GM12891 (cell line): ENCODE measurements around the gene ZDHHC22.
"Not testable (repeated sequence)": the region's sequence is repeated elsewhere in the genome, so short reads cannot be mapped to it uniquely, and the experiment has no call there.

Experiments used
- DNase-seq: peaks from one replicate; pipeline ENCODE4 v3.0.0; 2011; ENCODE audit warnings: low spot score; ENCODE audit not compliant: insufficient read length
- FAIRE-seq: peaks from 2 replicates; lab custom pipeline; 2011; peaks lifted over from hg19 to GRCh38; lab: Jason Lieb, UNC
- PAX5 ChIP-seq: IDR thresholded peaks from 2 replicates; pipeline ENCODE4 v1.6.1; 2011; ENCODE audit warnings: low read length, moderate library complexity, mild to moderate bottlenecking; ENCODE audit not compliant: insufficient read depth, severe bottlenecking
- POLR2A ChIP-seq: IDR thresholded peaks from 2 replicates; pipeline ENCODE4 v1.6.1; 2011; ENCODE audit warnings: low read depth, low read length, control low read depth
- POLR2AphosphoS5 ChIP-seq: IDR thresholded peaks from 2 replicates; pipeline ENCODE4 v1.6.1; 2011; ENCODE audit warnings: low read depth, low read length, control low read depth
- POU2F2 ChIP-seq: IDR thresholded peaks from 2 replicates; pipeline ENCODE4 v1.6.1; 2011; ENCODE audit warnings: low read depth, mild to moderate bottlenecking, control low read depth, low read length, moderate library complexity
- SPI1 ChIP-seq: IDR thresholded peaks from 2 replicates; pipeline ENCODE4 v1.6.1; 2011; ENCODE audit warnings: low read depth, low read length, control low read depth
- TAF1 ChIP-seq: IDR thresholded peaks from 2 replicates; pipeline ENCODE4 v1.6.1; 2011; ENCODE audit warnings: low read depth, low read length, control low read depth

Gene ZDHHC22

DNA sequence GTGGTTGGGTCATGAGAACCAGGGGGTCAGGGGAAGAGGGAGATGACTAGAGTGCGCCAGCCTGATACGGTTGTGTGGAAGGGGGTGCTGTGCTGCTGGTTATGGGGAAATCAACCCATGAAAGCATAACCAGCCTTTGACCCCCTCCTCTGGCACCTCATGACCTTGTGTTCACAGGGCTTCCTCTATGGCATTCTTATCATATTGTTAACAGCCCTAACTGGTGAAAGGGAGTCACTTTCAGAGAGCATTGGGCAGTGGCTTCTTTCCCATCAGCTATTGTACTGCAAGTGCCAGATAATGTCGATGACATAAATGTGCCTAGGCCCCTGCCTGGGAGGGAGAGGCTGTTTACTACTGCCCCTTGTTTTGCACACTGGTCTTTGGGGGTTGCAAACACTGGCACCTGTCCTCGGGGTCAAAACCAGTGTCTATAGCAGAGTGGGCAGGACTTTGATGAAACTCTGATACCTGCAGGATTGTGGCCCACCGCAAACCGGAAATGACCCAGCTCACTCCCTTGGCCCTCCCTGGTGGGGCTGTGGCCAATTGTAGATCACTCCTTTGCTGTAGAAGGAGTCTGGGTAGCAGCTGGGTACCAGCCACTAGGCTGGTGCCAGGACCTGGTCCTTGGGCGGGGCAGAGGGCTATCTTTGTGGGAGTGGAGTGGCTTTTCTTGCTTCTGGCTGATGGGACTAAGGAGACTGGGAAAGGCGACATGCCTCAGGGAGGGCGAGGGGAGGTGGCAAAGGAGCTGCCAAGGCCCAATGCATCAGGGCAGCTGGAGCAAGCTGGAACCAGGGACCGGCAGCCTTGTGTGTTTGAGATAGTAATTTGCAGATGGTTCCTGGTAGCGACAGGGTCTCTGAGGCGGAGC, 39.4 kb upstream of the ZDHHC22 start:
- no peak for TF ChIP-seq POLR2A
- no peak for TF ChIP-seq TAF1
- DNase-seq = no peak
- no peak for FAIRE-seq

DNA sequence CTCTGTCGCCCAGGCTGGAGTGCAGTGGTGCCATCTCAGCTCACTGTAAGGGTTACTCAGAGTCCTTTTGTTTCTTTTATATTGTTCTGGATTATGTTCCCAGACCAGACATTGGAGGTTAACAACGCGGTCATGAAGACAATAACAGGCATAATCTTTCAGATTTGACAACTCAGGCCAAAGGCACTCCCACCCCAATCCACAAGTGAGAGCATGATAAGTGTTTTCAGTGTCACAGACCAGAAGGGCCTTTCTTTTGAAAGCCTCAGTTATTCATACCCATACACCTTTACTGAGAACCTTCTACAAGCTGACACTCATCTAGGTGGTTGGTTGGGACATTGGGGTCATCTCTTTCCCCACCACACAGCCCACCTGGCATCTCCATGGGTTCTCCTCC, 37.1 kb upstream of the ZDHHC22 start:
- no peak for TF ChIP-seq TAF1
- TF ChIP-seq POLR2AphosphoS5 = no peak
- TF ChIP-seq POLR2A = no peak
- TF ChIP-seq SPI1 = no peak
- no peak for TF ChIP-seq POU2F2
- TF ChIP-seq PAX5 = no peak
- FAIRE-seq = no peak
- DNase-seq = no peak

DNA sequence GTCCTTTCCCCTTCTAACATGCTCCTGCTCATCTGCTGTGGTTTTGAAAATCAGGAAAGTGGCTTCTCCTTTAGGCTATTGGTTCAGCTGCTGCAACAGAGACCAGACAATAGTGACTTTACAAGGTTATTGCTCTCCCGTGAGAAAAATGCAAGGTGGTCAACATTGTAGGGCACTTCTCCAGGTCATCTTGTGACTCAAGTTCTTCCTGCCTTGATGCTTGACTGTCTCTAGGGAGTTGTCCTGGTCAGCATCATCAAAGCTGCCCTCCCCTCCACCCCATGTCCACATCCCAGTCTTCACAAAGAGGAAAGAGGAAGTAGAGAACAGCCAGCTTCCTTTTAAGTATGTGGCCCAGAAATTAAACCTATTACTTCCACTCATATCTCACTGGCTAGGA, 36.1 kb upstream of the ZDHHC22 start:
- TF ChIP-seq POU2F2 (no peak), POLR2A (no peak), PAX5 (no peak), POLR2AphosphoS5 (no peak), TAF1 (no peak), SPI1 (no peak)
- DNase-seq = no peak
- FAIRE-seq = no peak

DNA sequence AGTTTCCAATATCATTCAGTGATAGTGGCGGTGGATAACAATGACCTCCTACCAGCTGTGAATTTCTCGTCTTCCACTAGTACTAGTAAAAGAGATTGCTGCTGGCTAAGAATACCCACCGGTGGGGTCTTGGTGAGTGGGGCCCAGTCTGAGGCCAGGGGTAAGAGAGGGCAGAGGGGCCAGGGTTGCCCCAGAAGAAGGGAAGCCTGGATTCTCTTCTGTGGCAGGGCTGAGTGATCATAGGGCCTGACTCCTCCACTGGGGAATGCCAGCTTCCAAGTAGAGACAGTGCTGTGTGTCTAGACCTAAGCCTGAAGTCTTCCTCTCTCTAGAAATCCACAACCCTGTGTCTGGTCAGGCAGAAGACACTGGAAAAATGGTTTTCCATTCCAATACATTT, 34.3 kb upstream of the ZDHHC22 start:
- no peak for TF ChIP-seq TAF1
- TF ChIP-seq POLR2AphosphoS5 = no peak
- TF ChIP-seq POLR2A = no peak
- no peak for TF ChIP-seq POU2F2
- TF ChIP-seq PAX5 = no peak
- no peak for TF ChIP-seq SPI1
- DNase-seq (no peak), FAIRE-seq (no peak)

DNA sequence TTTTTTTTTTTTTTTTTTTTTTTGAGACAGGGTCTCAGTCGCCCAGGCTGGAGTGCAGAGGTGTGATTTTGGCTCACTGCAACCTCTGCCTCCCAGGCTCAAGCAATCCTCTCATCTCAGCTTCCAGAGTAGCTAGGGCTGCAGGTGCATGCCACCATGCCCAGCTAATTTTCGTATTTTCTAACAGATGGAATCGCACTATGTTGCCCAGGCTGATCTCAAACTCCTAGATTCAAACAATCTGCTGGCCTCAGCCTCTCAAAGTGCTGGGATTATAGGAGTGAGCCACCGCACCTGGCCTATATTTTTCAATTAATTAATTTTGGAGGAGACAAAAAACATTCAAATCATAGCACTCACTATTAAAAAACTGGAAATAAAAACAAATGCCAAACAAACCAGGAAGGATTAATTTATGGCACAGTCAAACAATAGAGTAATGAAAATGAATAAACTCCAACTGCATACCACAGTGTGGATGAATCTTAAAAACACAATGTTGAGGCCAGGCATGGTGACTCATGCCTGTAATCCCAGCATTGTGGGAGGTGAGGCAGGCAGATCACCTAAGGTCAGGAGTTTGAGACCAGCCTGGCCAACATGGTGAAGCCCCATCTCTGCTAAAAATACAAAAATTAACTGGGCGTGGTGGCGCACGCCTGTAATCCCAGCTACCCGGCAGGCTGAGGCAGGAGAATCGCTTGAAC, 32.5 kb upstream of the ZDHHC22 start:
- FAIRE-seq, DNase-seq: not testable (repeated sequence)

DNA sequence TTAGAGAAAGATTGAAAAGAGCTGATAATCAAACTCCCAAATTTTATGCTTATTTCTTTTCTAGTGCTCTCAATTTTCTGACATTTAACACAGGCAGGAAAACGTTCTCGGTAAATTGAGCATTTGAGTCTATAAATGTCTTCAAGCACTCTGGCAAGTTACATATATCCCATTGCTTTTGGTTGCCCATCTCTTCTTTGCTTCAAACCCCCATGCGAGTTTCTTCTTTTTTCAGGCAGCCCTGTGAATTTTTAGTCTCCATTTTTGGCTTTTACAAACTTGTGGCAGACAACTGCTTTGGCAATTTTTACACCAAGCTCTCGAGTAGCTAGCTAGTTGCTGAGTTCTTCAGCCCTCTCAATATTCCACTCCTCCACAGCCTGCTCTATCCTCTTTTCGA, 31.3 kb upstream of the ZDHHC22 start:
- no peak for FAIRE-seq
- no peak for TF ChIP-seq POU2F2
- no peak for TF ChIP-seq PAX5
- no peak for TF ChIP-seq POLR2A
- no peak for DNase-seq

DNA sequence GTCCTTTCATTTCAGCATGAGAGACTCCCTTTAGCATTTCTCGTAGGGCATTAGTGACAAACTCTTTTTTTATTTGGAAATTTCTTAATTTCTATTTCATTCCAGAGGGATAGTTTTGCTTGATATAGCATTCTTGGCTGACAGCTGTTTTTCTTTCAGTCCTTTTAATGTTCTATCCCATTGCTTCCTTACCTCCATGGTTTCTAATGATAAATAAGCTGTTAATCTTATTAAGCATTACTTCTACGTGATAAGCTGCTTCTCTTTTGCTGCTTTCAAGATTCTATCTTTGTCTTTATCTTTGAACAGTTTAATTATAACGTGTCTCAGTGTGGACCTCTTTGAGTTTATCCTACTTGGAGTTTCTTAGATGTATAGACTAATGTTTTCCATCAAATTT, 28.5 kb upstream of the ZDHHC22 start:
- FAIRE-seq (no peak), DNase-seq (no peak)
- no peak for TF ChIP-seq PAX5
- TF ChIP-seq POLR2AphosphoS5 = no peak
- no peak for TF ChIP-seq TAF1
- no peak for TF ChIP-seq POLR2A

DNA sequence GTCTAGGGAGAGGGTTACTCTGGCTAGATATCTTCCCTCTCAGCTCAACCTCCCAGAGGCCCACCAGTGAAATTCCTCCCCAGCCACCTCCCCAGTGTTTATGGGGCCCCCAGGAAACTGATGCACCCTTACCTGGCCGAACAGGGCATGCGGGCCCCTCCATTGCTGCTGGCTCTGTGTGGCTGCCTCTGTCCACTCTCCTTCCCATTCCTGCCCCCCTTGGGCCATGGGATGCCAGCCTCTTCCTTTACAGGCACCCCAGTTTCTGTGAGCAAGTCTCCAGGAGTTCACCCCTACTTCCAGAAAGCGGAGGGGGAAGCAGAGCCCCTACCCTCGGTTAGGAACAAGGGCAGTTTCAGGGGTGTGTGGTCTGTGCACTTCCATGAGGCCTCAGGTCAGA, 19.4 kb upstream of the ZDHHC22 start:
- no peak for TF ChIP-seq SPI1
- DNase-seq = no peak
- no peak for FAIRE-seq

DNA sequence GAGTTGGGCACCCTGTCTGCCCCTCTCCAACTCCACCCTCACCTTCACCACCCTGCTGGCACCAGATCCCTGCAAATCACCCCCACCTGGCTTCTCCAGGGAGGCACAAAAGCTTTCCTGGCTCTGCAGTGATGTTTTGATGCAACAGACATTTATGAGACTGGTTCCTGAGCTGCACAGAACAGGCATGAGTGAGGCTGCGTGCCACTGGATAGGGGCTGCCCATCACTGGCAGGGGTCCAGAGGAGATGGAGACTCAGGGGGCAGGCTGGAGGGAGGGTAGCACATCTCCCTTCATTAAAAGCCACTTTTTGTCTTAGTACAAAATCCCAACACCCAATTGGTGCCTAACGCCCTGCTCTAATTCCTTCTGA, 17.3 kb upstream of the ZDHHC22 start:
- TF ChIP-seq POU2F2 (no peak), SPI1 (no peak), TAF1 (no peak), POLR2A (no peak), POLR2AphosphoS5 (no peak), PAX5 (no peak)
- FAIRE-seq = no peak
- DNase-seq = no peak

DNA sequence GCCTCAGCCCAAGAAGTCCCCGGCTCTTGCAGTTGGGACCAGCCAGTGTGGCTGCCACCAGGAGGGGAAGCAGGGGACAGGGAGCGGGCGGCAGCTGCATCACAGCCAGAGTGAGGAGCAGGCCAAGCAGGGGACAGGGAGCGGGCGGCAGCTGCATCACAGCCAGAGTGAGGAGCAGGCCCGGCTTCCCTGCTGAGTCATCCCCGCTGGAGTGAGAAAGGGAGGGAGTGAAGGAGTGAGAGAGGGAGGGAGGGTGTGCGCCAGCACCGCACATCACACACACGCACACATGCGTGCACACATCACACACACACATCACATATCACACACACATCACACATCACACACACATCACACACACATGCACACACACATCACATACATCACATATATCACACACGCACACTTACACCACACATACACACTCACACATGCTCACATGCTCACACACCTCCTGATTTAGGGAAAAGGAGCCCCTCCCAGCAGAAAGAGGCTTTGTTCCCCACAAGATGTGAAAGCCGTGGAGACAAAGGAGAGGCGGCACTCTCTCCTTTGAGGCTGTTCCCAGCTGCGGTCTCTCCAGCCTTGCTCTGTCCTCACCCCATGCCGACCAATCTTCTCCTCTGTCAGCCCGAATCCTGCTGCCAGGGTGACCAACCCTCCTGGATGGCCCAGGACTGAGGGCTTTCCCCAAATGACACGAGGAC, 16.7 kb upstream of the ZDHHC22 start:
- FAIRE-seq = peak; percentile 82
- no peak for DNase-seq
- TF ChIP-seq POLR2AphosphoS5 (no peak), POU2F2 (no peak), POLR2A (no peak), TAF1 (no peak), PAX5 (no peak), SPI1 (no peak)
